Stomach (tissue), 9 donors: ENCODE measurements around the gene LMX1A. TPM values are rescaled to one million over a fixed set of nuclear protein-coding genes. Genes with fewer than 3 reads are reported as not detected.

Source experiments
- DNase-seq, 2 donors: peaks; one replicate each; pipeline versions ENCODE4 v3.0.0 to v3.0.0-alpha.2; 2013 to 2019
- H3K27ac ChIP-seq, 5 donors: fragments of 200-600 bp in 4 of 5; sonication (generic) in 4 of 5; one replicate each; pipeline ENCODE4 v1.5.1; 2013 to 2019; ENCODE audit warnings: mild to moderate bottlenecking in 1 of 5, moderate library complexity in 1 of 5
- H3K27me3 ChIP-seq, 3 donors: fragments of 200-600 bp; sonication (generic); one replicate each; pipeline ENCODE4 v1.5.1; 2017 to 2019; ENCODE audit warnings: mixed run types in 1 of 3
- H3K36me3 ChIP-seq, 4 donors: fragments of 200-600 bp; sonication (generic); 1 replicate in 3 of 4; 2 replicates in 1 of 4; pipeline ENCODE4 v1.5.1; 2016 to 2019
- H3K4me1 ChIP-seq, 4 donors: fragments of 200-600 bp; sonication (generic); one replicate each; pipeline ENCODE4 v1.5.1; 2016 to 2019
- H3K4me3 ChIP-seq, 4 donors: fragments of 200-600 bp; sonication (generic) in 3 of 4; one replicate each; pipeline ENCODE4 v1.5.1; 2016 to 2019; ENCODE audit warnings: mild to moderate bottlenecking in 1 of 4
- H3K9me3 ChIP-seq, 4 donors: fragments of 200-600 bp; sonication (generic); one replicate each; pipeline ENCODE4 v1.5.1; 2016 to 2019
- CTCF ChIP-seq, 7 experiments: fragments of 450-650 bp in 4 of 7; fragments of 200-600 bp in 3 of 7; sonication (generic) in 3 of 7; IDR thresholded peaks; one replicate each; pipeline ENCODE4 v1.5.1; 2016 to 2019; ENCODE audit warnings: antibody characterized with exemption in 7 of 7, control low read depth in 2 of 7, mild to moderate bottlenecking in 1 of 7
- EP300 ChIP-seq: sonication (generic); formaldehyde crosslinking; IDR thresholded peaks from one replicate; pipeline ENCODE4 v1.6.1; 2017; ENCODE audit warnings: antibody characterized with exemption
- POLR2A ChIP-seq, 4 donors: fragments of 450-650 bp; IDR thresholded peaks; one replicate each; pipeline ENCODE4 v1.6.1; 2016; ENCODE audit warnings: antibody characterized with exemption in 4 of 4, control low read depth in 2 of 4, mild to moderate bottlenecking in 1 of 4, moderate library complexity in 1 of 4
- POLR2AphosphoS5 ChIP-seq, 3 donors: sonication (generic); formaldehyde crosslinking; IDR thresholded peaks; one replicate each; pipeline ENCODE4 v1.6.1; 2016; ENCODE audit warnings: antibody characterized with exemption in 3 of 3
- WGBS, 5 donors: extraction: QIAGEN DNeasy Blood & Tissue Kit in 3 of 5; methylation state at CpG; one replicate each; pipeline versions ENCODE4 v1.1.5 to v1.1.7; 2013 to 2018; 5-methylcytosine and 5-hydroxymethylcytosine counted together
- intact Hi-C: fragments of 100-400 bp; cut with DNase I; formaldehyde crosslinking; loops from one replicate; pipeline ENCODE4 v1.15.1; 2023; ENCODE audit warnings: low total_unique reads
- polyA plus RNA-seq, 3 donors: library from polyadenylated mRNA; stranded (reverse); fragments of 200-250 nt; gene quantifications; one replicate each; pipeline ENCODE4 v1.2.3, GENCODE V29; 2013
- total RNA-seq, 5 donors: library from RNA; depleted of rRNA; stranded (reverse); fragments of >200 nt; gene quantifications; one replicate each; pipeline versions ENCODE4 v1.1.0 to v1.2.3, GENCODE V29; 2014 to 2016
- donor health status: healthy with polysubstance abuse.
- donor health status: Bipolar disorder and iron deficiency.
- donor health status: healthy.

The LMX1A gene
- total and polyA plus RNA-seq, 8 donors, result not detected

- DNase-seq, result peak in 1 of 2 donors; percentile 48
- intact Hi-C loops, result no loop called here
- no peak overlapping the region for H3K4me3 ChIP-seq
- peaks cover 0 to 13% (median 0%) of the 10 kb centered on the region in 3 donors for H3K27me3 ChIP-seq
- 33 to 45% (median 43%) methylated on average over 10 to 11 of the region's 11 CpGs for WGBS, 5 donors
- TF ChIP-seq POLR2AphosphoS5 (IDR thresholded peaks at IDR 0.05), result no peak
- TF ChIP-seq EP300, result no peak
- TF ChIP-seq POLR2A (IDR thresholded peaks at IDR 0.05), result no peak
- no peak for TF ChIP-seq CTCF (IDR thresholded peaks at IDR 0.05)
- H3K4me1 ChIP-seq, result no peaks in the 10 kb centered on the region
- H3K27ac ChIP-seq, result no peak overlapping the region
- H3K9me3 ChIP-seq, result no peaks in the 10 kb centered on the region
- no peaks in the 10 kb centered on the region for H3K36me3 ChIP-seq
Measured at GRCh38 chr1:165162671-165163241, 193.8 kb downstream of the LMX1A start.

GRCh38 chr1:165161130-165161529, 195.4 kb downstream of the LMX1A start:
- WGBS, 5 donors, result 61 to 66% (median 65%) methylated on average over 4 of the region's 4 CpGs
- no peak overlapping the region for H3K4me3 ChIP-seq
- intact Hi-C loops, result no loop called here
- DNase-seq, result no peak
- H3K27me3 ChIP-seq, result peaks cover 0 to 13% (median 0%) of the 10 kb centered on the region in 3 donors
- no peaks in the 10 kb centered on the region for H3K4me1 ChIP-seq
- H3K36me3 ChIP-seq, result no peaks in the 10 kb centered on the region
- TF ChIP-seq POLR2AphosphoS5 (IDR thresholded peaks at IDR 0.05) (no peak), POLR2A (IDR thresholded peaks at IDR 0.05) (no peak), EP300 (no peak), CTCF (IDR thresholded peaks at IDR 0.05) (no peak)
- H3K27ac ChIP-seq, result no peak overlapping the region
- H3K9me3 ChIP-seq, result peaks cover 0 to 3% (median under 1%) of the 10 kb centered on the region in 4 donors

GRCh38 chr1:165153182-165153581, 203.3 kb downstream of the LMX1A start:
- DNase-seq, result no peak
- intact Hi-C loops, result no loop called here
- no peaks in the 10 kb centered on the region for H3K36me3 ChIP-seq
- no peaks in the 10 kb centered on the region for H3K4me1 ChIP-seq
- peaks cover 0 to 4% (median 1%) of the 10 kb centered on the region in 4 donors for H3K9me3 ChIP-seq
- H3K27me3 ChIP-seq, result peaks cover 0 to 3% (median 0%) of the 10 kb centered on the region in 3 donors
- no peak overlapping the region for H3K27ac ChIP-seq
- TF ChIP-seq CTCF (IDR thresholded peaks at IDR 0.05) (no peak), POLR2A (IDR thresholded peaks at IDR 0.05) (no peak), POLR2AphosphoS5 (IDR thresholded peaks at IDR 0.05) (no peak), EP300 (no peak)
- WGBS, 5 donors, result 62 to 70% (median 64%) methylated on average over 5 of the region's 5 CpGs
- H3K4me3 ChIP-seq, result no peak overlapping the region

GRCh38 chr1:165152727-165153126, 203.8 kb downstream of the LMX1A start:
- no peak overlapping the region for H3K4me3 ChIP-seq
- H3K4me1 ChIP-seq, result no peaks in the 10 kb centered on the region
- no peaks in the 10 kb centered on the region for H3K36me3 ChIP-seq
- peak in 1 of 2 donors; percentile 35 for DNase-seq
- 23 to 32% (median 29%) methylated on average over 3 of the region's 3 CpGs for WGBS, 5 donors
- H3K27me3 ChIP-seq, result peaks cover 0 to 3% (median 0%) of the 10 kb centered on the region in 3 donors
- TF ChIP-seq CTCF (IDR thresholded peaks at IDR 0.05) (no peak), POLR2A (IDR thresholded peaks at IDR 0.05) (no peak), POLR2AphosphoS5 (IDR thresholded peaks at IDR 0.05) (no peak), EP300 (no peak)
- peaks cover 0 to 4% (median 1%) of the 10 kb centered on the region in 4 donors for H3K9me3 ChIP-seq
- H3K27ac ChIP-seq, result no peak overlapping the region
- intact Hi-C loops, result no loop called here
